ENCODE results near the gene MAPK4.

The MAPK4 gene

DNA sequence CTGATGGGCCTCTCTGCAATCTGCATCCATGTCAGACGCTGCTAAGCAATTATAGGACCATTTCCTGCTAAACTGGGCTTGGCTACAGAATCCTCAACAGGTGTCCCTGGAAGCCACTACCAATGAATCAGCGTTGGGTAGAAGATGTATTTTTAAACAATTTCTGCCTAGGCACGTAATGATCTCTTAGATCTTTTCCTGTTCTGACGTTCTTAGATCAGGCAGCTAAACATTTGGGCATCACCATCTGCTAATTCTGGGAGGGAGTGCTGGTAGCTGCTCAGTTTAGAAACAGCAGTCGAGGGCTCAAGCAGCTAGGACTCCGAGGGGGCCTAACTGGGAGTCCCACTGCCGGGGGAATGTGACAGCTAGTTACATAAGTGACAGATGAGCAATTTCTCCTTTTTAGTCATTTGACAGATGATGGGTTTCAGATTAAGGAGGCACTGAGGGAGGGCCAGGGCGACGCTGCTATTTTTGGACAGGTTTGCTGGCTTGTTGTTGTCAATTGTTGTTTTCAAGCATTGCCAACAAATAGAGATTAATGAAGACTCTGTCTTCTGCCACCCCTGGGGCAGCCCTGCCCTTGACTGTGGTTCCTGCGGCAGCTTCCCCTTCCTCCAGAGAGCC, 167.2 kb downstream of the MAPK4 start:
- DNase-seq: no peak

DNA sequence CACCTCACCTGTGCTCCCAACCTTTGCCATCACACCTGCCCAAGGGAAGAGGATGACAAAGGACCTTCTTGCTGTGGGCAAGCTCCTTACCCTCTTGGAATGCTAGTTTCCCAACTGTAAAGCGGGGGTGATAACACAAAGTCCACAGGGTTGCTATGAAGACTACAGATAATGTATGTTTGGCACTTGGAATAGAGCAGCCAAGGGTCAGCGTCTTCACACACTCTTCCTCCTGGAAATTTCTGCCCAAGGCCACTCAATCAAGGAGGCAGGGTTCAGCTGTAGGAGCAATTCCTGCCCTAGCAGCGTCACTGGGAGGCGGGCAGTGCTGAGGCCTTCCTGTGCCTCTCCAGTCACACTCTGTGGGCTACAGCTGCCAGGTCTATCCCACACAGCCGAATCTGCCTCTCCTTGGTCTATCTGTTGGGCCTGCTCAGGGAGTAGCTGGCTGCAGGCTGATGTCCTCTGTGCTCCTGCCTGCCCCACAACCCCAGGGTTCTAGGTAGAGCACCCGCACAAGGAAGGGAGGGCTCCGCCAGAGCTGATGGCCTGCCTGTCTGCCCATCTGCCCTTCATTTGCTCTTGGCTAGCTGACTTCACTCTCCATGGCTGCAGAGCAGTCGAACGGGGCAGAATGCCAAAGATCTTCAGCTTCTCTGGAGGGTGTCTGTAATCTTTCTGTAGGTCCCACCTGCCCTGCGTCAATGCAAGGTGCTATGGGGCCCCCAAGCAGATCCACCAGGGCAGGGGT, 168.0 kb downstream of the MAPK4 start:
- no peak for DNase-seq

DNA sequence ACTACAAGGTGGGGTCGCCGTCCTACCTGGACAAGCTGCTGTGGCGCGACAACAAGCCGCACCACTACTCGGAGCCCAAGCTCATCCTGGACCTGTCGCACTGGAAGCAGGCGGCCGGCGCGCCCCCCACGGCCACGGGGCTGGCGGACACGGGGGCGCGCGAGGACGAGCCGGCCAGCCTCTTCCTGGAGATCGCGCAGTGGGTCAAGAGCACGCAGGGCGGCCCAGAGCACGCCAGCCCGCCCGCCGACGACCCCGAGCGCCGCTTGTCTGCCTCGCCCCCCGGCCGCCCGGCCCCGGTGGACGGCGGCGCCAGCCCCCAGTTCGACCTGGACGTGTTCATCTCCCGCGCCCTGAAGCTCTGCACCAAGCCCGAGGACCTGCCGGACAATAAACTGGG, 169.5 kb downstream of the MAPK4 start:
- no peak for DNase-seq

DNA sequence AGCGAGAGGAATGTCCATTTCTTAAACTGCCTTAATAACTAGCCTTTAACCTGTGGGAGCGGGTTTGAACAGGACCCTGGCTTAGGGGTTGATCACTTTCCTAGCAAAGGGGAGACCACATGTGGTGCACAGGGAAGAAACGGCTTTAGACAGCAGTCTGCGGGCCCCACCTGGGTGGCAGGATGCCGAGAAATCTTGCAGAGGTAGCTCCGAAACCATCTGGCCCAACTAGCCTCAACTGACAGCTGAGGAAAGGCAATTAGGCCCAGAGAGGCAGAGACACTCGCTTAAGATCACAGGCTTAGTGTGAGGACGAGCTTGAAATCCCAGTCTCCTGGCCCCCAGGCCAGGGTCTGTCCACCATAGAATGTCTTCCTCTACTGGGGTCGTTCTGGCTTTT, 170.1 kb downstream of the MAPK4 start:
- DNase-seq: no peak

DNA sequence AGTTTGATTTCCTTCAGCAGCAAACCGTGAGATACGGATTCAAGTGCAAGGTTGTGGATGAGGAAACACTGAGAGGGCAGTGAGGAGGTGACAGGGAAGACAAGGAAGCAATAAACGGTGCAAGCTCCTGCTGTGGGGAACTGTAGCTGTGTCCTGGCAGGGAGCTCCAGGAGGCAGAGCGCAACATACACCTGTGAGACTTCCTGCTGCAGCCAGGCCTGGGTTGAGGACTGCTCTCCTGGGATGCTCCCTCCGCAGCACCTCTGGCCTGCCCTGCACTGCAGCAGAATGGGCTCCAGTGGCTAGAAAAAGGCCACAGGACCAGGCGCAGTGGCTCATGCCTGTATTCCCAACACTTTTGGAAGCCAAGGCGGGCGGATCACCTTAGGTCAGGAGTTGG, 174.5 kb downstream of the MAPK4 start:
- DNase-seq: no peak

DNA sequence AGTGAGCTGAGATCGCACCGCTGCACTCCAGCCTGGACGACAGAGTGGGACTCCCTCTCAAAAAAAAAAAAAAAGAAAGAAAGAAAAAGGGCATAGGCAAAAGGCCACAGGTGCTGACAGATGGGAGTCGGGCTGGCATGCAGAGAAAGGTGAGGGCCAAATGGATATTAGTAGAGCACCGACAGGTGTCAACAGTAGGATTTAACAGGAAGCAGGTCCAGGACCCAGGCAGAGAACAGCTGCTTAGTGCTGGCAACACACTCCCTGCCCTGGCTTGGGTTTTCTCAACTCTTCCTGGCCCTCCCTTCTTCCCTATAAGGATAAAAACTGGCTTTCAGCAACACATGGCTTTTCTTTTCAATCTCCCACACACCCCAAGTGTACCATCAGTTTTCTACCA, 175.0 kb downstream of the MAPK4 start:
- DNase-seq: no peak

DNA sequence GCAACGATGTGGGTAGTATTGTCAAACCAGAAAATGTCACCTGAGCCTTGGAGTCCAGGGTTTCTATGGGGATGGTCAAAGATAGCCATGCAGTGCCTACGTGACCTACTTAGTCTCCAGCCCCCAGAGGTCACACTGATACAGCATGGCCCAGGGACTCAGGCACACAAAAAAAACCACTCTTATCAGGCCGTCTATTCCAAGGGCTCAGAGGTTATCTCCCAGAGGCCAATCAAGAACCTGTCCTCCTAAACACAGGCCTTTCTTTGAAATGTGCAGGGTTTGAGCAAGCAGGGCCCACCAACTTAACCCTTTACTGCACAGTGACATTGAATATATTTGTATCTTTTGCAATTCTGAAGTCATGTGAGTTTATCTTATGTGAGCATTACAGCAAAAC, 177.2 kb downstream of the MAPK4 start:
- no peak for DNase-seq

DNA sequence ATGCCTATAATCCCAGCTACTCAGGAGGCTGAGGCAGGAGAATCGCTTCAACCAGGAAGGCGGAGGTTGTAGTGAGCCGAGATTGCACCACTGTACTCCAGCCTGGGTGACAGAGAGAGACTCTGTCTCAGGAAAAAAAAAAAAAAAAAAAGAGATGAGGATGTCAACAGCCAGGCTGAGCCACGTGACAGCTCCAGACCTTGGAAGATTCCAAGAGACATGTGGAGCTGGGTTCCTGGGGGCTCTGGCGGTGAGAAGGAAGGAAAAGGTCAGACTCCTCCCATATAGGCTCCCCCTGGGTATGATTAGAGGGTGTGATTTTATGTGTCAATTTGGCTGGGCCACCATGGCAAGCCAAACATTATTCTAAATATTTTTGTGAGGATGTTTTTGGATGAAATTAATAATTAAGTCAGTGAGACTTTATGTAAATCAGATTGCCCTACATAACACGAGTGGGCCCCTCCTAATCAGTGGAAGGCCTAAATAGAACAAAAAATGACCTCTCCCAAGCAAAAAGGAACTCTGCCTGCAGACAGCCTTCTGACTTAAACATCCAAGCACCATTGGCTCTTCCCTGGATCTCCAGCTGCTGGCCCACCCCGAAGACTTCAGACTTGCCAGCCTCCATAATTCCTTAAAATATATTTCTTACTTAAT, 178.3 kb downstream of the MAPK4 start:
- DNase-seq: no peak

DNA sequence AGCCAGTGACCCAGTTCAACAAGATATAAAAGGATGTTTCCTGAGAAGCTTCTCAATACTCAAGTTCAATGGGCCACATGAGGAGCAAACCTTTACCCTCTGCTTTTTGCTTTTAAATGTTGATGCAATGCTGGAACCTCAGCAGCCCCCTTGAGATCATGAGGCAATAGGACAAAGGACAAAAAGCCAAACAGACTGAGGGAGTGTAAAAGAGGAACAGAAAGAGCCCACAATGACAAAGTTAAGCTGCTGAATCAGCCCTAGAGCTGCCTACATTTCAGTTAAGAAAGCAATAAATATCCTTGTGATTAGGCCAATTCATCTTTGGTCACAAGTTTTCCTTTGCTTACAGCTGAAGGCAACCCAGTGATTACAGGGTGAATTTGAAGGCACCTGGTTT, 183.1 kb downstream of the MAPK4 start:
- DNase-seq: no peak

DNA sequence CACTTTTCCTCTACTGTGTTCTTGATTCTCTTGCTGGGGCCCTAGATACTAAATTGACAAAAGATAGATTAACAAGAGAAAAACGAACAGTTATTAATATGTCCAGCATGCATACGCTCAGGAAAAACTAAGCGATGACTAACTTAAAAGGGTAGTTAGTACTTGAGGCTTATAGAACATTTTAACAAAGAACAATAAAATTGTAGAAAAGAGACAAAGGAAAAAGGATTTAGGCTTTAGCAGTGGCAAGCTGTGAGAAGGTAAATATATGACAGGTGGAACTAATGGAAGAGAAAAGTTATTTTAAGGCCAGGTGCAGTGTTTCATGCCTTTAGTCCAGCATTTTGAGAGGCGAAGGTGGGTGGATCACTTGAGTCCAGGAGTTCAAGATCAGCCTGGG, 184.4 kb downstream of the MAPK4 start:
- DNase-seq: no peak

DNA sequence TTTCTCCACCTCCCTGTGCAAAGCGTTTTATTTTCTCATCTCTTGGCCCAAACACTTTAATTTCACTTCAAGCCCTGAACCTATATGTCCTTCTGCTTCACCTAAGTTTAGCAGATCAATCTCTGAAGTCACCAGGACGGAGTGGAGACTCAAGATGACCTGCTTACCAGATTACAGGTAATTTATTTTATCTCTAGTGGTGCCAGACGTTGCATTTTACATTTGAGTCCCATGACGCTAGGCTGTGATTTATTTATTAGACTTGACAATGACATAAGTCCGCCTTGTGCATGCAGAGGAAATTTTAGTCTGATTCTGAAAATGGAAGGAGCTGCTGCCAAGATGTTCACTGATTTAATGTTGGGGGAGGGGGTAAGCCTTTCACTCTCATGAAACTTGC, 186.1 kb downstream of the MAPK4 start:
- DNase-seq: no peak

DNA sequence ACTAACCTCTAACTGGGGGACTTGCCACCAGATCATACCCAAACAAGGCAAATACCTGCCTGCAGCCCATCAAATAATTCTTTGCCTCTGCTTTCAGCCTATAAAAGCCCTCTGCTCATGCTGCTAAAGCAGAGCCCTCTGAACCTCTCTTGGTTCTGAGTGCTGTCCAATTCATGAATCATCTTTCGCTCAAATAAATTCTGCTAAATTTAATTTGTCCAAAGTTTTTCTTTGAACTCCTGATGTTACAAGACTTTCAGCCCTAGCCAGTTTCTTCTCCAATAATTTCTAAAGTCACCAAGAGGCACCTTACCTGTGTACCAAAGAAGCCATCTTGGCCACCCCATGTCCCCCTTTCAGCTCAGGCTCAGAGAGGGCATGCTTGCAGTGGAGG, 188.0 kb downstream of the MAPK4 start:
- no peak for DNase-seq

DNA sequence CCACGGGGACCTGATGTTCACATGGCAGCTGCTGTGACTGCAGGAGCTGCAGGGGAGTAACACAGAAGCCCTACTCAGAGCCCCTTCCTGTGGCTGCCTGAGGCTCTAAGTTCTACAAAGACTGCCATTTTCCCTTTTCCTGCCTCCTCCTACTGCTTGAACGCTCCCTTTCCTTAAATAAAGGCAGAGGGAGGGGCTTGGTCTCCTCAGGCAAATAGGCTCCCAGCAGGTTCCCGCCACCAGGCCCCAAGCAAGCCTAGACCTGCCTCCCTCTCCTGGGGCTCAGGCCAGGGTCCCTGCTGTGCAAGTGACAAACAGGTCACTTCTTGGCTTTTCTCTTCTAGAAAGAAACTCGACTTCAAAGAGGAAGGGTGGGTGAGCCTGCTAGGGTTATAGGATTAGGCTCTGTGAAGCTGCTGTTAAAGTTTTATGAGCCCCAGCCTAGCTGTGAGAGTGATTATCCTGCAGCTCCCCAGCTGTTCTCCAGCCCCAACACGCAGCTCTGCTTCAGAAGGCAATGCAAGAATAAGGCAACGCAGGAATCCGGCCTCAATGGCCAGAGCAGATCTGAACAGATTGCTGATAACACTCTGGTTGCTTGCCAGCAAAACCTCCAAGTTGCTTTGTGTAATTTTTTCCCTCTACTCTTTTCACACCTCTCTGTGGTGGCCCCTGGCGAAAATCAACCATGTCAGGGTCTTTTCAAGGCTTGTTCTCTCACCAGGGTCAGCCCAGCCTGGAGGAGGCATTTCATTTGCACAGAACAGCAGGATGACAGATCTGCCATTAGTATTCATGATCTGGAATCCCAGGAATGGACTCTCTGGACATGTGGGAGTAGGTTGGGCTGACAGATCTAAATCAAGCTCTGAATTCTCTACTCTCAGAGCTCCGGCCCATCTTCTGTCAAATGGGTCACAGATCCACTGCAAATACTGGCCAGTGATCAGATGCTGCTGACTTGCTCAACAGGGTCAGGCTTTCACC, 188.6 kb downstream of the MAPK4 start:
- DNase-seq: no peak

DNA sequence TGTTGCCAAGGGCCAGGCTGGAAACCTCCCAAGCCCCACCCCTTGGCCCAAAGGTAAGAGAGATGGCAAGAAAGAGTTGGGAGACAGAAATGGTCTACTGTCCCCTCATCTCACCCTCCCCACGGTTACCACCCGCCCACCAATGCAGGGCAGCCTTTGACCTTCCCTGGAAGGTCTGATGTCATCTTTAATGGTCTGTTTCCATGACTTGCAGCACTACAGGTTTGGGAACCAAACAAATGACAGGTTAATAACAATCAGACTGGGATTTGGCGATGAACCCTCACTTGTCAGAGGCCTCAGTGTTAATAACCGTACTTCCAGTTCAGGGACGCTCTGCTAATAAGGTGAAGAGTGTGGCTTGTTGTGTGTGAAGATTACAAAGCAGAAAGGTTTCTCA, 189.5 kb downstream of the MAPK4 start:
- no peak for DNase-seq

DNA sequence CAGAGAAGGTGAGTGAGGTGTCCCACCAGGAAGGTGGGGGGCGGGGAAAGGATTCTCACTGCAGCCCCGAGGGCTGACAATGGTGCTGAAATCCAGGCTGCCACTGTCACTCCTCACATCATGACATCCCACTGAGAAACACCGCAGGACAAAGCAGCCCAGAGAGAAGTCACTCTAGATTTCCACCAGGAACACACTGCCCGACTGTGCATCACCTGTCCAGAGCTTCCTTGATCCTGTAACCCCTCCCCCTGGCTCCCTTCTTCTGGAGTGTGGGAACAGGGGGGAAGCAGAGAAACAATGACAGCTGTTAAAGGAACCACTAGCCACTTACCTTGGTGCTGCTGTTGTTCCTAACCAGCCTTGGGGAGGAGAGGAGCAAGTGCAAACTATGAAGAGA, 190.1 kb downstream of the MAPK4 start:
- no peak for DNase-seq

DNA sequence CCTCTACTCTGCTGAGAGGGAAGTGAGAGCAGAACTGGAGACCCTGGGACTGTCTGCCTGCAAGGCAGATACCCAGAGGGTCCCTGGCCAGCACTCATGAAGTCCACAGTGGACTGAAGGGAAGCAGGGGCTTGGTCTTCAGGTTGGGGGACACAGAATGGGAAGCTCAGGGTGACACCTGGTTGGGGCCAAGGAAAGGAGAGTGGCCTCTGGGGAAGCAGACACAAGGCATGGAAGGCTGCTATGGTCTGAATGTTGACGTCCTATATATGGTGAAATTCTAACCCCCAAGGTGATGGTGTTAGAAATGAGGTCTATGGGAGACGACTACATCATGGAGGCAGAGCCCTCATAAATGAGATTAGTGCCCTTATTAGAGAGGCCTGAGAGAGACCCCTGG, 190.7 kb downstream of the MAPK4 start:
- DNase-seq: no peak

DNA sequence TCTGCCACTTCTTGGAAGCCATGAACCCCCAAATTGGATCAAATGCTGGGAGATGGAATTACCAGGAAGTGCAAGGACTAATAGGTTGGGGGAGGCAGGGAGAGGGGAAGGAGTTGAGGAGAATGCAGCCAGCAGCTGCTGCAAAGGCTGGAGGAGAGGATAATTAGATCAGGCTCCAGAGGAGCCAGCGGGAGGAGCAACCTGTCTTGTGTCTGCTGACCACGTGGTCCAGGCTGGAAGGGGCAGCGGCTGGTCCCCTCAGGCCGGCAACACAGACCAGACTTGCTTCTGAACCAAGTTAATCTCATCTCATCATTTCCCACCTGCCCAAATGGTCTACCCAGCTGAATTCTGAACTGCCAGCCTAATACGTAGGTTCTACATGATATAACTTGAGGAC, 191.6 kb downstream of the MAPK4 start:
- DNase-seq: no peak

DNA sequence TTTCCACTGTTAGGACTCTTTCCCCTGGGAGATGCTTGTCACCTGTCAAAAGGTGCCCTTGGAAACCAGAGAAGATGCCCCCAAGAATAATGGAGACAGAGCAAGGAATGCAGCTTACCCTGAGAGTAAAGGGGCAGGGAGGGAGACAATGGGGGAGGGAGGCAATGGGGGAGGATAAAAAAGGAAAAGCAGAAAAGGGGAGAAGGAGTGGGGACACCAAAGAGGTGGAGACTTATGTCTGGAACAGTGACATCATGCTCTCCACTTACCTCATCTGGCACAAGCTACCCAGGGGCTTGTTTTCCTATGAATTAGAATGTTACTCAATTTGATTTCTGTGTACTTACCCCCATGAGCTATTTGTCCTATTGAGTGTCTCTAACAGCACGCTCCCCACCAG, 192.1 kb downstream of the MAPK4 start:
- no peak for DNase-seq

DNA sequence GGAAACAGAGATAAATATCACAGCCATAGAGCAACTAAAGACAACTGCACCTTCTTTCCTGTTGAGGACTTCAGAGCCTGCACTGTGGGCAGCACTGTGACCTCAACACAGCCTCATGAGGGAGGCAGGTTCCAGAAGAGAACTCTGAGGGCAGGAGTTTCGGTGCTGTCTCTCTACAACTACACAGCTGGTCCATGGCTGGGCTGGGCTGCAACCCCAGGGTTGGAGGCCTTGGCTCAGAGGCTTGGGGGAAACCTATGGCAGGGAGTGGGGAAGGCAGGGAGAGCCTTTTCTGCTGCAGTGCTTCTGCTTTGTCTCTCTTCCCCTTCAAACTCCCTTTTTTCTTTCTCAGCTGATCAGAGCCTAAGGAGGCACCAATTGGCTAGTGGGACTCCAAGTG, 193.4 kb downstream of the MAPK4 start:
- DNase-seq: no peak

DNA sequence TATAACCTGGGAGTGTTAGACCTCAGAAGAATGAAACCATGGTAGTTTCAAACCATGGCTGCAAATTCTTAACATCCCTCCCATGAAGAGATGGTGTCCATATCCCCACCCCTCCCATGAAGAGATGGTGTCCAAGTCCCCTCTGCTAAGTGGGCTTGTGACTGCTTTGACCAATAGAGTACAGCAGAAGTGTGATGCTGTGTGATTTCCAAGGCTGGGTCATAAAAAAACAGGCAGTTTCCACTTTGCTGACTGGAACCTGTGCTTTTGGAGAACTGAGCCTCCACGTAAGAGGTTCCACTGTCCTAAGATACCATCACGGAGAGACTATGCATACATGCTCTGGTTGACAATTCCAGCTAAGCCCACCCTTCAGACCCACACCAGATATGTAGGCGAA, 194.4 kb downstream of the MAPK4 start:
- DNase-seq: no peak

DNA sequence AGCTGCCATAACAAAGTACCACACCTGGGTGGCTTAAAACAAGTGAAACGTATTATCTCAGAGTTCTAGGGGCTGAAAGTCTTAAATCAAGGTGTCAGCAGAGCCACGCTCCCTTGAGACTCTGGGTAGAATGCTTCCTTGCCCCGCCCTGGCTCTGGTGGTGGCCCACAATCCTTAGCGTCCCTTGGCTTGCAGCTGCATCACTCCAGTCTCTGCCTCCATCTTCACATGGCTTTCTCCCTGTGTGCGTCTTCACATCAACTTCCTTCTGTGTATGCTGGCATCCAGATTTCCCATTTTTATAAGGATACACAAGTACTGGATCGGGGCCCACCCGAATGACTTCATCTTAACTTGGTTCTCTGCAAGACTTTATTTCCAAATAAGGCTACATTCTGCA, 197.5 kb downstream of the MAPK4 start:
- no peak for DNase-seq

DNA sequence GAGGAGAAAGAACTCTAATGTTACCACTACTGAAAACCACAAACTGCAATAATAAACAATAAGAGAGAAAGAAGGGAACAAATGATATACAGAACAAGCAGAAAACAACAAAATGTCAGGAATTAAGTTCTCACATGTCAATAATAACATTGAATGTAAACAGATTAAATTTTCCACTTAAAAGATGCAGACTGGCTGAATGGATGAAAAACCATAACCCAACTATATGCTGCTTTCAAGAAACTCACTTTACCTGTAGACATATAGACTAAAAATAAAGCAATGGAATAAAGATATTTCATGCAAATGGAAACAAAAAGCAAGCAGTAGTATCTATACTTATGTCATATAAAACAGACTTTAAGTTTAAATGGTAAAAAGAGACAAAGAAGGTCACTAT, 209.6 kb downstream of the MAPK4 start:
- no peak for DNase-seq

DNA sequence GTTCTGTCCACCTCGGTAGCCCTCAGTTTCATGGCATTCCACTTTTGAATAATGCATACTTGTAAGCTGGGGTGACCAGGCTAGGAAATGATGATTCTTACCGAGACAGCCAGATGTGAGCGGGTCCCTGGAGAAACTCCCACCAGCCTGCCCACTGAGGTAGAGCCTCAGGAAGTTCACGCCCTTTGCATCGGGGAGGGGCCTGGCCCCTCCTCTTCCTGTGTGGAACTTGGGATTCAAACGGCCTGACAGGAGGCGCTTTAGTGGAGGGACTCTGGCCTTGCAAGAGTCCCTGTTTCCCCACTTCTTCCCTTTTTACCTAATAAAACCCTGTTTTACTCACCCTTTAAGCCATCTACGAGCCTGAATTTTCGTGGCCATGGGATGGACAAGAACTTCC, 215.3 kb downstream of the MAPK4 start:
- no peak for DNase-seq
